CD8-positive, alpha-beta memory T cell (primary cell): ENCODE measurements around the gene CHIA. TPM values are rescaled to one million over a fixed set of nuclear protein-coding genes. Genes with fewer than 3 reads are reported as not detected.
A peak's percentile ranks its signal among the peaks of the same experiment; 100 is the strongest.
"Not testable (repeated sequence)": the region's sequence is repeated elsewhere in the genome, so short reads cannot be mapped to it uniquely, and the experiment has no call there.

ENCODE experiments used
- CTCF ChIA-PET: fragments of 350-600 bp; sonication (Branson Sonifier 250); formaldehyde crosslinking; loops from one replicate; lab custom pipeline; 2021; ENCODE audit warnings: antibody characterized with exemption; lab: Charles Lee
- POLR2A ChIA-PET: fragments of 350-600 bp; sonication (Branson Sonifier 250); formaldehyde crosslinking; loops from one replicate; lab custom pipeline; 2021; ENCODE audit warnings: antibody characterized with exemption; lab: Charles Lee
- DNase-seq, 5 donors: peaks; one replicate each; pipeline versions ENCODE4 v3.0.0 to v3.0.0-alpha.2; 2020 to 2022; ENCODE audit warnings: mixed read lengths in 1 of 5
- H3K27ac ChIP-seq: one replicate; pipeline ENCODE4 v1.7.0; 2013; ENCODE audit warnings: low read depth, mild to moderate bottlenecking, low read length, moderate library complexity
- H3K27me3 ChIP-seq: 2 replicates; pipeline ENCODE4 v1.7.0; 2013; ENCODE audit warnings: low read length, mild to moderate bottlenecking; ENCODE audit not compliant: insufficient read depth, poor library complexity, severe bottlenecking
- H3K36me3 ChIP-seq: 2 replicates; pipeline ENCODE4 v1.7.0; 2013; ENCODE audit warnings: mild to moderate bottlenecking, low read length, moderate library complexity; ENCODE audit not compliant: insufficient read depth
- H3K4me1 ChIP-seq: 2 replicates; pipeline ENCODE4 v1.7.0; 2013; ENCODE audit warnings: mild to moderate bottlenecking, low read length, moderate library complexity; ENCODE audit not compliant: insufficient read depth
- H3K4me3 ChIP-seq: 2 replicates; pipeline ENCODE4 v1.7.0; 2013; ENCODE audit warnings: mild to moderate bottlenecking, low read length
- H3K9me3 ChIP-seq: 2 replicates; pipeline ENCODE4 v1.7.0; 2013; ENCODE audit warnings: mild to moderate bottlenecking, low read length
- H3K27ac Mint-ChIP-seq, 8 donors: one replicate each; pipeline ENCODE4 v1.8.0; 2020 to 2021; ENCODE audit warnings: mixed read lengths in 8 of 8, mild to moderate bottlenecking in 6 of 8, inconsistent platforms in 3 of 8, moderate library complexity in 3 of 8
- H3K27me3 Mint-ChIP-seq, 2 donors: one replicate each; pipeline ENCODE4 v1.8.0; 2020 to 2021; ENCODE audit warnings: mixed read lengths in 2 of 2, mild to moderate bottlenecking in 1 of 2, moderate library complexity in 1 of 2
- H3K36me3 Mint-ChIP-seq, 3 donors: one replicate each; pipeline ENCODE4 v1.8.0; 2020 to 2021; ENCODE audit warnings: mixed read lengths in 3 of 3, inconsistent platforms in 1 of 3, mild to moderate bottlenecking in 1 of 3
- H3K4me1 Mint-ChIP-seq, 3 donors: one replicate each; pipeline ENCODE4 v1.8.0; 2020 to 2021; ENCODE audit warnings: mixed read lengths in 3 of 3, inconsistent platforms in 1 of 3, mild to moderate bottlenecking in 1 of 3
- H3K4me3 Mint-ChIP-seq, 7 donors: one replicate each; pipeline ENCODE4 v1.8.0; 2020 to 2021; ENCODE audit warnings: mixed read lengths in 7 of 7, mild to moderate bottlenecking in 6 of 7, moderate library complexity in 4 of 7, inconsistent platforms in 2 of 7
- H3K9me3 Mint-ChIP-seq, 5 donors: one replicate each; pipeline ENCODE4 v1.8.0; 2020 to 2022; ENCODE audit warnings: mixed read lengths in 5 of 5, mild to moderate bottlenecking in 3 of 5, moderate library complexity in 2 of 5, inconsistent platforms in 1 of 5
- polyA plus RNA-seq: library from polyadenylated mRNA; unstranded; fragments of 300-500 nt; fragmentation: Illumina TruSeq; gene quantifications from one replicate; pipeline ENCODE4 v1.2.3, GENCODE V29; 2021
- total RNA-seq, 2 experiments: library from RNA; stranded (reverse); gene quantifications; one replicate each; pipeline ENCODE4 v1.2.3, GENCODE V29; 2021

Gene CHIA
- total and polyA plus RNA-seq, 3 experiments from 2014 or later: not detected

DNA sequence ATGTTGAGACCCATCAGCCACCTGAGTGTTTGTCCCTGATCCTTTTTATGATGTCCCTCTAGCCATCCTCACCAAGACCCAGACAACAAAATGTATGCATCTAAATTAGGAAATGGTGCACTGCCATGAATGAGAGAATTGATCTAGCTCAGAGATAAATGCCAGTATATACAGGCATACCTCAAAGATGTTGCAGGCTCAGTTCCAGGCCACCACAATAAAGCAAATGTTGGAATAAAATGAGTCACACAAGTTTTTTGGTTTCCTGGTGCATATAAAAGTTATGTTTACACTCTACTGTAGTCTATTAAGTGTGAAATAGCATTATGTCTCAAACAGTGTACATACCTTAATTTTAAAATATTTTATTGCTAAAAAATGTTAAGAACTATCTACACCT is 63.9 kb downstream of the CHIA start:
- Histone ChIP-seq H3K36me3 (no peaks in the 10 kb centered on the region), H3K4me1 (peaks cover 6% of the 10 kb centered on the region), H3K27ac (no peak overlapping the region), H3K27me3 (no peaks in the 10 kb centered on the region), H3K9me3 (no peaks in the 10 kb centered on the region), H3K4me3 (no peak overlapping the region)
- Mint-ChIP-seq H3K4me1 (peaks cover 2 to 32% (median 15%) of the 10 kb centered on the region in 3 donors), H3K36me3 (no peaks in the 10 kb centered on the region), H3K9me3 (no peaks in the 10 kb centered on the region), H3K27ac (peak overlapping the region in 4 of 8 donors; percentile 0 to 95 (median 56)), H3K27me3 (no peaks in the 10 kb centered on the region), H3K4me3 (peak overlapping the region in 2 of 7 donors; percentile 6 to 13)
- ChIA-PET POLR2A (no interaction called here), CTCF (no interaction called here)
- DNase-seq: no peak

- Histone ChIP-seq H3K27me3 (peaks cover 1% of the 10 kb centered on the region), H3K36me3 (no peaks in the 10 kb centered on the region), H3K4me3 (no peak overlapping the region), H3K9me3 (no peaks in the 10 kb centered on the region), H3K27ac (no peak overlapping the region), H3K4me1 (peaks cover 6% of the 10 kb centered on the region)
- H3K27ac Mint-ChIP-seq: no peak overlapping the region
- no peak overlapping the region for H3K4me3 Mint-ChIP-seq
- POLR2A ChIA-PET: interaction anchor here (0.6 kb wide), 1 partner anchor 84 kb away, joined by 3 read pairs; no protein-coding TSS in a partner anchor
- CTCF ChIA-PET: no interaction called here
- H3K4me1 Mint-ChIP-seq: peaks cover 2 to 26% (median 15%) of the 10 kb centered on the region in 3 donors
- no peak for DNase-seq
- no peaks in the 10 kb centered on the region for H3K9me3 Mint-ChIP-seq
- H3K36me3 Mint-ChIP-seq: no peaks in the 10 kb centered on the region
- H3K27me3 Mint-ChIP-seq: no peaks in the 10 kb centered on the region
Observed at GRCh38 chr1:111358964-111359363, 68.3 kb downstream of the CHIA start.

DNA sequence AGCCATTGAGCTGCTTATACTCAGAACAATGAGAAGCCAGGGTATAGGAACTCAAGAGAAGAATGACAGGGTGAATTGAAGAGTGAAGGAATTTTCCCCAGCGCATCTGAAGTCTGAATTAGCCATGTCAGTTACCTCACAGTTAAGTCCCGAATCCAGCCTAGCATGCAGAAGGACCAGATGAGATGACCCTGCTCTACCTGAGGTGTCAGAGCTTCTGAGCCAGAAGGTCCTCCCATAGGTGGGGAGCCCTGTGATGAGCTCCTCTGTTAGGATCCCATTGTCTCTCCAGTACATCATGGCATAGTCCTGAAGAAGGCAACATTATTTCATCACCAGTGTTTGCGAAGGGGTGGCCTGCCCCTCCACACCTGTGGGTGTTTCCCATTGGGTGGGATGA is 68.7 kb downstream of the CHIA start:
- no peaks in the 10 kb centered on the region for H3K27me3 Mint-ChIP-seq
- H3K9me3 Mint-ChIP-seq: no peaks in the 10 kb centered on the region
- H3K4me3 Mint-ChIP-seq: no peak overlapping the region
- Histone ChIP-seq H3K36me3 (no peaks in the 10 kb centered on the region), H3K27ac (no peak overlapping the region), H3K4me1 (peaks cover 6% of the 10 kb centered on the region), H3K4me3 (no peak overlapping the region), H3K27me3 (peaks cover 3% of the 10 kb centered on the region), H3K9me3 (no peaks in the 10 kb centered on the region)
- H3K27ac Mint-ChIP-seq: no peak overlapping the region
- DNase-seq: no peak
- POLR2A ChIA-PET: interaction anchor here (0.6 kb wide), 1 partner anchor 84 kb away, joined by 3 read pairs; no protein-coding TSS in a partner anchor
- CTCF ChIA-PET: no interaction called here
- peaks cover 1 to 22% (median 13%) of the 10 kb centered on the region in 3 donors for H3K4me1 Mint-ChIP-seq
- no peaks in the 10 kb centered on the region for H3K36me3 Mint-ChIP-seq

GRCh38 chr1:111360257-111360656 is 69.6 kb downstream of the CHIA start:
- H3K9me3 Mint-ChIP-seq, H3K4me3 Mint-ChIP-seq, H3K27ac Mint-ChIP-seq, H3K27me3 ChIP-seq, H3K36me3 ChIP-seq, H3K27ac ChIP-seq, CTCF ChIA-PET, H3K27me3 Mint-ChIP-seq, POLR2A ChIA-PET, H3K4me1 ChIP-seq, DNase-seq, H3K4me3 ChIP-seq, H3K36me3 Mint-ChIP-seq, H3K9me3 ChIP-seq: not testable (repeated sequence)
- peaks cover 0 to 13% (median 4%) of the 10 kb centered on the region in 3 donors for H3K4me1 Mint-ChIP-seq

GRCh38 chr1:111361761-111362160 is 71.1 kb downstream of the CHIA start:
- Histone ChIP-seq H3K9me3 (no peaks in the 10 kb centered on the region), H3K4me3 (no peak overlapping the region), H3K36me3 (no peaks in the 10 kb centered on the region), H3K27ac (no peak overlapping the region), H3K4me1 (no peaks in the 10 kb centered on the region), H3K27me3 (peaks cover 3% of the 10 kb centered on the region)
- Mint-ChIP-seq H3K36me3 (peaks cover 0 to 2% (median 0%) of the 10 kb centered on the region in 3 donors), H3K4me3 (no peak overlapping the region), H3K27me3 (peaks cover 6 to 15% of the 10 kb centered on the region in 2 donors), H3K4me1 (peaks cover 0 to under 1% (median 0%) of the 10 kb centered on the region in 3 donors), H3K9me3 (no peaks in the 10 kb centered on the region), H3K27ac (no peak overlapping the region)
- CTCF ChIA-PET: no interaction called here
- POLR2A ChIA-PET: no interaction called here
- DNase-seq: no peak

DNA sequence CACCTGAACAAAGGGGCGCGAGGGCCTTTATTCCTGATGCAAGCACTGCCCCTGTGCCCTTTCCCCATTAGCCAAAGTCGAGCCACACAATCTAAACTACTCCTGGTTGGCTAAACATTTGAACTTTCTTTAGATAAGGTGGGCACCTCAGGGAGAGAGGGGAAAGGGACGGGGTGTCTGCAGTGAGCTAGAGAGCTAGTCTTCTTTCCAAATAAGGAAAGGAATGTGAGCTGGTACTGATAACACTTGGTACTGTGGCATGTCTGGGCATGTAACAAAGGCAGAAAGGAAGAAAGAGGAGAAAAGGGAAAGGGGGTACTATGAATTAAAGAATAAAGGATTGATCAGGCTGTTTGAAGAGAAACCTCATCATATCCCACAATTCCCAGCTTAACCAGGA is 74.0 kb downstream of the CHIA start:
- Mint-ChIP-seq H3K9me3 (no peaks in the 10 kb centered on the region), H3K4me1 (no peaks in the 10 kb centered on the region), H3K36me3 (peaks cover 0 to 2% (median 0%) of the 10 kb centered on the region in 3 donors), H3K27ac (no peak overlapping the region), H3K27me3 (peaks cover 22 to 40% of the 10 kb centered on the region in 2 donors), H3K4me3 (no peak overlapping the region)
- CTCF ChIA-PET: no interaction called here
- Histone ChIP-seq H3K36me3 (no peaks in the 10 kb centered on the region), H3K27ac (no peak overlapping the region), H3K27me3 (peaks cover 3% of the 10 kb centered on the region), H3K4me3 (no peak overlapping the region), H3K9me3 (no peaks in the 10 kb centered on the region), H3K4me1 (no peaks in the 10 kb centered on the region)
- POLR2A ChIA-PET: no interaction called here
- no peak for DNase-seq

GRCh38 chr1:111366256-111366655 is 75.6 kb downstream of the CHIA start:
- Mint-ChIP-seq H3K9me3 (peaks cover 0 to 2% (median 0%) of the 10 kb centered on the region in 5 donors), H3K27me3 (peaks cover 25 to 50% of the 10 kb centered on the region in 2 donors), H3K4me1 (no peaks in the 10 kb centered on the region), H3K4me3 (no peak overlapping the region), H3K36me3 (peaks cover 0 to 2% (median 0%) of the 10 kb centered on the region in 3 donors), H3K27ac (no peak overlapping the region)
- Histone ChIP-seq H3K9me3 (no peaks in the 10 kb centered on the region), H3K4me3 (no peak overlapping the region), H3K4me1 (no peaks in the 10 kb centered on the region), H3K27me3 (peaks cover 3% of the 10 kb centered on the region), H3K36me3 (no peaks in the 10 kb centered on the region), H3K27ac (no peak overlapping the region)
- no peak for DNase-seq
- ChIA-PET POLR2A (no interaction called here), CTCF (interaction anchor here (1.0 kb wide), 1 partner anchor 19 kb away, joined by 4 read pairs; no protein-coding TSS in a partner anchor)

DNA sequence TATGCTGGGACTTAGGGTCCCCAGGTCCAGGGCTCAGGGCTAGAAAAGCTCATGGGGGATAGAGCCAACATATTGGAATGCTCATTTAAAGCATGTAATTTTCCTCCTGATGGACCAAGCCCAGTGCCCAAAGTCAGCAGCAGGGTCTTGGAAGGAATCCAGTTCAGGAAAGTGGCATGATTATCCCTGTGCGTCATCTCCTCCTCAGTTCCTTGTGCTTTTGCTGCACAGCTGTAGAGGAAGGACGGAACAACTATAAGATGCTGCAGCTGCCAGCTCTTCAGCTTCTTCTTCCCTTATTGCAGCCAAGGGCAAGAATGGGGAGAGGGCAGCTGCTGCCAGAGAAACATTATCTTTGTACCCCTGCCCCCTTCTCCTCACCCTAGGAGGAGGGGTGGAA is 78.5 kb downstream of the CHIA start:
- no peaks in the 10 kb centered on the region for H3K36me3 ChIP-seq
- H3K9me3 ChIP-seq: no peaks in the 10 kb centered on the region
- no peaks in the 10 kb centered on the region for H3K27me3 ChIP-seq
- H3K4me1 Mint-ChIP-seq: no peaks in the 10 kb centered on the region
- H3K27ac ChIP-seq: no peak overlapping the region
- peaks cover 0 to 2% (median 0%) of the 10 kb centered on the region in 5 donors for H3K9me3 Mint-ChIP-seq
- CTCF ChIA-PET: no interaction called here
- H3K27ac Mint-ChIP-seq: no peak overlapping the region
- H3K4me1 ChIP-seq: no peaks in the 10 kb centered on the region
- DNase-seq: no peak
- H3K36me3 Mint-ChIP-seq: peaks cover 0 to 5% (median 3%) of the 10 kb centered on the region in 3 donors
- no peak overlapping the region for H3K4me3 Mint-ChIP-seq
- H3K27me3 Mint-ChIP-seq: peaks cover 38 to 67% of the 10 kb centered on the region in 2 donors
- no peak overlapping the region for H3K4me3 ChIP-seq
- POLR2A ChIA-PET: no interaction called here
